Natural killer cell (primary cell): ENCODE data around the gene SP8. TPM values are rescaled to one million over a fixed set of nuclear protein-coding genes. Genes with fewer than 3 reads are reported as not detected.

Experiments used
- ATAC-seq, 3 donors: fragments of 150-1000 bp in 2 of 3; fragments of 200-7000 bp in 1 of 3; cut with Tn5 transposase; 1 replicate in 1 of 3; 2 replicates in 2 of 3; pipeline ENCODE4 v1.10.0; 2021; ENCODE audit warnings: mild to moderate bottlenecking in 2 of 3, moderate library complexity in 2 of 3
- DNase-seq, 2 donors: peaks; one replicate each; pipeline versions ENCODE4 v3.0.0 to v3.0.0-alpha.2; 2013 to 2021; ENCODE audit warnings: mixed read lengths in 1 of 2
- H3K27ac ChIP-seq: one replicate; pipeline ENCODE4 v1.5.1; 2013; ENCODE audit warnings: mild to moderate bottlenecking, low read length
- H3K27me3 ChIP-seq: one replicate; pipeline ENCODE4 v1.6.1; 2013; ENCODE audit warnings: low read length; ENCODE audit not compliant: control insufficient read depth, insufficient read depth
- H3K36me3 ChIP-seq: one replicate; pipeline ENCODE4 v1.6.1; 2013; ENCODE audit warnings: low read length; ENCODE audit not compliant: control insufficient read depth, insufficient read depth
- H3K4me1 ChIP-seq: one replicate; pipeline ENCODE4 v1.6.1; 2013; ENCODE audit warnings: low read length; ENCODE audit not compliant: control insufficient read depth, insufficient read depth
- H3K4me3 ChIP-seq: one replicate; pipeline ENCODE4 v1.5.1; 2013; ENCODE audit warnings: low read length
- H3K9me3 ChIP-seq: one replicate; pipeline ENCODE4 v1.6.1; 2013; ENCODE audit warnings: low read length; ENCODE audit not compliant: control insufficient read depth, insufficient read depth
- H3K27ac Mint-ChIP-seq, 2 donors: one replicate each; pipeline ENCODE4 v1.8.0; 2022; ENCODE audit warnings: mild to moderate bottlenecking in 2 of 2, mixed read lengths in 2 of 2, moderate library complexity in 1 of 2
- H3K27me3 Mint-ChIP-seq, 2 donors: one replicate each; pipeline ENCODE4 v1.8.0; 2022; ENCODE audit warnings: low read depth in 2 of 2, mixed read lengths in 2 of 2
- H3K36me3 Mint-ChIP-seq: one replicate; pipeline ENCODE4 v1.8.0; 2022; ENCODE audit warnings: mixed read lengths
- H3K4me1 Mint-ChIP-seq, 2 donors: one replicate each; pipeline ENCODE4 v1.8.0; 2022; ENCODE audit warnings: mixed read lengths in 2 of 2
- H3K4me3 Mint-ChIP-seq: one replicate; pipeline ENCODE4 v1.8.0; 2022; ENCODE audit warnings: mild to moderate bottlenecking, moderate library complexity, mixed read lengths
- H3K9me3 Mint-ChIP-seq, 2 donors: one replicate each; pipeline ENCODE4 v1.8.0; 2022; ENCODE audit warnings: mixed read lengths in 2 of 2
- WGBS: methylation state at CpG from one replicate; pipeline ENCODE4 v1.1.7; 2013; ENCODE audit warnings: missing lambda C conversion rate; ENCODE audit not compliant: insufficient coverage; 5-methylcytosine and 5-hydroxymethylcytosine counted together
- intact Hi-C: fragments of 100-400 bp; cut with micrococcal nuclease; formaldehyde crosslinking; loops from one replicate; pipeline ENCODE4 v1.14.2; 2022
- total RNA-seq, 4 donors: library from RNA; stranded (reverse); fragments of 120-200 nt in 1 of 4; gene quantifications; one replicate each; pipeline versions ENCODE4 v1.2.3 to v1.2.4, GENCODE V29; 2013 to 2022
- TF ChIP-seq, protein P1 (sequence below): fragments of 200-600 bp; IDR thresholded peaks from one replicate; pipeline ENCODE4 v1.8.0; 2022; ENCODE audit warnings: antibody characterized with exemption

Gene SP8
- total RNA-seq, 3 donors from 2014 or later (not counting 1 experiment from before 2014, with no cell fraction given), result not detected

DNA sequence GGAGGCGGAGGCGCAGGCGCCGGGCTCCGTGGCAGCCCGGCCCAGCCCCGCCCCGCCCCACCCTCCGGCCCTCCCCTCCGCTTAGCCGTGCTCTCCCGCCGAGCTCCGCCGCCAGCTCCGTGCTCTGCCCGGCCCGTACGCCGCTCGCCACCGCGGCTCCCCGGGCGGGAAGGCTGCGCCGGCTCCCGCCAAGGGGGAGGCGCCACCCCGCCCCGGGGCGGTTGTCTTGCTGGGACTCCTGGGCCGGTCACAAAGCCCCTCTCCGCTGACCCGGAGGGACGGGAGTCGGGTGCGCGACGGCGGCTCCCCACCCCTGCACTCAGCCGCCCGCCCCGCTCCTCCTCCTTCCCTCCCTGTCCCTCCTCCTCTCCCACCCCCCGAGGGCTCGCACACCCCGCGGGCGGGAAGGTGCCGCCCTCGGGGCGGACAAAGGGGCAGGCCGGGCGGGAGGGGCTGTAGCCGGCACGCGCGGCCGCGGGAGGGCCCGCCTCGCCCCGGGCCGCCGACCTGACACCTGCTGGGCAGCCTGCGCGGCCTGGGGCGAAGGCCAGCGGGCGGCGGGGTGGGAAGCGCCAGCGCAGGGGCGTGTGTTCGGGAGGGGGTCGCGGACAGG lies 11.5 kb upstream of the SP8 start:
- Histone ChIP-seq H3K27me3 (peaks cover 55% of the 10 kb centered on the region), H3K4me1 (peaks cover 15% of the 10 kb centered on the region), H3K9me3 (peaks cover 15% of the 10 kb centered on the region), H3K4me3 (no peak overlapping the region), H3K36me3 (no peaks in the 10 kb centered on the region), H3K27ac (no peak overlapping the region)
- Mint-ChIP-seq H3K9me3 (no peaks in the 10 kb centered on the region), H3K4me1 (peaks cover 19 to 22% of the 10 kb centered on the region in 2 donors), H3K4me3 (peak overlapping the region; percentile 81), H3K36me3 (peaks cover 7% of the 10 kb centered on the region), H3K27me3 (peaks cover 30 to 47% of the 10 kb centered on the region in 2 donors), H3K27ac (no peak overlapping the region)
- ATAC-seq (peak; percentile 75 to 79 (median 77)), DNase-seq (no peak)
- TF ChIP-seq, protein P1, sequence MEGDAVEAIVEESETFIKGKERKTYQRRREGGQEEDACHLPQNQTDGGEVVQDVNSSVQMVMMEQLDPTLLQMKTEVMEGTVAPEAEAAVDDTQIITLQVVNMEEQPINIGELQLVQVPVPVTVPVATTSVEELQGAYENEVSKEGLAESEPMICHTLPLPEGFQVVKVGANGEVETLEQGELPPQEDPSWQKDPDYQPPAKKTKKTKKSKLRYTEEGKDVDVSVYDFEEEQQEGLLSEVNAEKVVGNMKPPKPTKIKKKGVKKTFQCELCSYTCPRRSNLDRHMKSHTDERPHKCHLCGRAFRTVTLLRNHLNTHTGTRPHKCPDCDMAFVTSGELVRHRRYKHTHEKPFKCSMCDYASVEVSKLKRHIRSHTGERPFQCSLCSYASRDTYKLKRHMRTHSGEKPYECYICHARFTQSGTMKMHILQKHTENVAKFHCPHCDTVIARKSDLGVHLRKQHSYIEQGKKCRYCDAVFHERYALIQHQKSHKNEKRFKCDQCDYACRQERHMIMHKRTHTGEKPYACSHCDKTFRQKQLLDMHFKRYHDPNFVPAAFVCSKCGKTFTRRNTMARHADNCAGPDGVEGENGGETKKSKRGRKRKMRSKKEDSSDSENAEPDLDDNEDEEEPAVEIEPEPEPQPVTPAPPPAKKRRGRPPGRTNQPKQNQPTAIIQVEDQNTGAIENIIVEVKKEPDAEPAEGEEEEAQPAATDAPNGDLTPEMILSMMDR, result no peak
- WGBS, result 1% methylated on average over 77 of the region's 77 CpGs
- intact Hi-C loops, result no loop called here

DNA sequence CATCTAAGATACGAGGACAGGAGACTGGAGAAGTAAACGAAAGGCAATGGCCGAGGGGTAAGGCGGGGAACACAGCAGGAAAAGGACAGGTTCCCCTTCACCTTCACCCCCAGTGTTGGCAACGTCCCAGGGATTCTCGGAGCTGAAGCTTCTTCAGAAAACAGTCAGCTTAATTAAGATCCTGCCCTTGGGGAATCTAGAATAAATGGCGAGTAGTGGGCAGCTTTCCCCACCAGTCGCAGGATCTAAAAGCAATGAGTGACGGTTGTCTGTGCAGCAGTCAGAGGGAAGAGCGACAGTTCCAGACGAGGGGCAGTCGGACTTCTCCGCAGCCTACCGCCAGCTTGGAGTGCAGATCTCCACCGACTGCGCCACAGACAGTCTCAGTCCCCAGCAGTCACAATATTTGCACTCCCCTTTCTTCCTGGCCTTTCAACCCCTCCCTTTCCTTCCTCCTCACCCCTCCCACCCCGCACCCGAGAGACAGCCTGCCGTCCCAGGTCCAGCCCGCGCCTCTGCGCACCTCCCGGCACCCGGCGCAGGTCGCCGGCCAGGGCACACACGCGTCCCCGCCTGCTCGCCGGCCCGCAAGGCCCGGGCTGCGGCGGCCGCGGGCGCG lies 10.9 kb upstream of the SP8 start:
- DNase-seq, result peak in 1 of 2 donors; percentile 30
- no peak for ATAC-seq
- Mint-ChIP-seq H3K9me3 (no peaks in the 10 kb centered on the region), H3K36me3 (peaks cover 7% of the 10 kb centered on the region), H3K4me3 (peak overlapping the region; percentile 90), H3K27me3 (peaks cover 34 to 53% of the 10 kb centered on the region in 2 donors), H3K27ac (no peak overlapping the region), H3K4me1 (peaks cover 19 to 22% of the 10 kb centered on the region in 2 donors)
- H3K4me1 ChIP-seq, result peaks cover 15% of the 10 kb centered on the region
- H3K4me3 ChIP-seq, result peak overlapping the region; percentile 27
- no peaks in the 10 kb centered on the region for H3K36me3 ChIP-seq
- peaks cover 15% of the 10 kb centered on the region for H3K9me3 ChIP-seq
- peaks cover 59% of the 10 kb centered on the region for H3K27me3 ChIP-seq
- no peak overlapping the region for H3K27ac ChIP-seq
- TF ChIP-seq, protein P1, result no peak
- intact Hi-C loops, result no loop called here
- 2% methylated on average over 40 of the region's 40 CpGs for WGBS

DNA sequence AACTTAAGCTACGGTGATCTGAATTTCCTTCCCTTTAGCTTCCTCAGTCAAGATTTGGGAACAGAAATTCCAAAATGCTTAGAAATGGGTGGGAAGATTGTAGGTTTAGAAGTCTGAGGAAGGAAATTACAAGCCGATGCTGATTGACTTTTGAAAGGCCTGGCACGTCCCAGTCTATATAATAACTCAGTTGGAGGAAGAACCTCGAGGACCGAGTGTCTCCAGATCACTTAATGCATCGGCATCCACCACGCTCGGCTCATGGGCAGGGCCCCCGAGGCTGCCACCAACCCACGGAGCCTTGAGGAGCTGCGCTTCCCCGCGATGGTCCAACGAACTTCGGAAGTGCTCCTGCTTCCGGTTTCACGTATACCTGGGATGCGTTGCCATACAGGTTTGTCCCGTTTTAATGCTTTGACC lies 10.4 kb upstream of the SP8 start:
- WGBS, result 5% methylated on average over 18 of the region's 19 CpGs
- Histone ChIP-seq H3K27ac (no peak overlapping the region), H3K4me1 (peaks cover 15% of the 10 kb centered on the region), H3K9me3 (peaks cover 15% of the 10 kb centered on the region), H3K36me3 (no peaks in the 10 kb centered on the region), H3K4me3 (no peak overlapping the region), H3K27me3 (peaks cover 64% of the 10 kb centered on the region)
- intact Hi-C loops, result no loop called here
- peaks cover 11% of the 10 kb centered on the region for H3K36me3 Mint-ChIP-seq
- no peaks in the 10 kb centered on the region for H3K9me3 Mint-ChIP-seq
- ATAC-seq, result no peak
- peaks cover 19 to 22% of the 10 kb centered on the region in 2 donors for H3K4me1 Mint-ChIP-seq
- peak overlapping the region; percentile 90 for H3K4me3 Mint-ChIP-seq
- TF ChIP-seq, protein P1, result no peak
- no peak for DNase-seq
- H3K27me3 Mint-ChIP-seq, result peaks cover 37 to 58% of the 10 kb centered on the region in 2 donors
- no peak overlapping the region for H3K27ac Mint-ChIP-seq
